ENCODE measurements around the gene DCST2. TPM values are rescaled to one million over a fixed set of nuclear protein-coding genes. Genes with fewer than 3 reads are reported as not detected.

The DCST2 gene
- total RNA-seq, 5 donors from 2014 or later (not counting 1 experiment from before 2014, with no cell fraction given): 1.1 to 2.6 (median 1.6) TPM

GRCh38 chr1:155048449-155049334 is 15.1 kb upstream of the DCST2 start:
- Histone ChIP-seq H3K4me3 (ENCODE audit: control insufficient read depth in 1 of 2, extremely low read depth in 1 of 2, low read length in 1 of 2) (no peak overlapping the region), H3K4me1 (ENCODE audit: control insufficient read depth in 1 of 2, extremely low read depth in 1 of 2, insufficient read depth in 2 of 2, low read length in 2 of 2) (peaks cover 4 to 32% of the 10 kb centered on the region in 2 experiments), H3K27me3 (replicated peaks in 1 of 2; ENCODE audit: control insufficient read depth in 2 of 2, extremely low read depth in 1 of 2, insufficient read depth in 2 of 2, low read length in 1 of 2) (peaks cover 0 to 16% of the 10 kb centered on the region in 2 experiments), H3K9me3 (no peaks in the 10 kb centered on the region), H3K27ac (ENCODE audit: low read length) (no peak overlapping the region), H3K36me3 (ENCODE audit: control insufficient read depth in 2 of 2, extremely low read depth in 1 of 2, insufficient read depth in 1 of 2, low read length in 1 of 2) (no peaks in the 10 kb centered on the region)
- H3K36me3 Mint-ChIP-seq: no peaks in the 10 kb centered on the region
- H3K27ac Mint-ChIP-seq: no peak overlapping the region
- ChIA-PET POLR2A (interaction anchor here in 1 of 2 donors (0.6 kb wide), 1 partner anchor 50 kb away, joined by 10 read pairs; no protein-coding TSS in a partner anchor), CTCF (interaction anchor here in 1 of 2 donors (0.7 to 1.8 kb wide), 2 partner anchors 11 to 22 kb away, joined by 6 read pairs; no protein-coding TSS in a partner anchor)
- peak overlapping the region in 1 of 3 donors; percentile 11 for H3K4me3 Mint-ChIP-seq
- WGBS (ENCODE audit: insufficient coverage): 100% methylated on average over 3 of the region's 8 CpGs
- peaks cover 0 to 1% of the 10 kb centered on the region in 2 donors for H3K27me3 Mint-ChIP-seq
- H3K9me3 Mint-ChIP-seq: no peaks in the 10 kb centered on the region
- ATAC-seq (replicated peaks in 1 of 4) (no peak), DNase-seq (no peak)
- H3K4me1 Mint-ChIP-seq: peaks cover 20 to 37% (median 32%) of the 10 kb centered on the region in 3 donors

DNA sequence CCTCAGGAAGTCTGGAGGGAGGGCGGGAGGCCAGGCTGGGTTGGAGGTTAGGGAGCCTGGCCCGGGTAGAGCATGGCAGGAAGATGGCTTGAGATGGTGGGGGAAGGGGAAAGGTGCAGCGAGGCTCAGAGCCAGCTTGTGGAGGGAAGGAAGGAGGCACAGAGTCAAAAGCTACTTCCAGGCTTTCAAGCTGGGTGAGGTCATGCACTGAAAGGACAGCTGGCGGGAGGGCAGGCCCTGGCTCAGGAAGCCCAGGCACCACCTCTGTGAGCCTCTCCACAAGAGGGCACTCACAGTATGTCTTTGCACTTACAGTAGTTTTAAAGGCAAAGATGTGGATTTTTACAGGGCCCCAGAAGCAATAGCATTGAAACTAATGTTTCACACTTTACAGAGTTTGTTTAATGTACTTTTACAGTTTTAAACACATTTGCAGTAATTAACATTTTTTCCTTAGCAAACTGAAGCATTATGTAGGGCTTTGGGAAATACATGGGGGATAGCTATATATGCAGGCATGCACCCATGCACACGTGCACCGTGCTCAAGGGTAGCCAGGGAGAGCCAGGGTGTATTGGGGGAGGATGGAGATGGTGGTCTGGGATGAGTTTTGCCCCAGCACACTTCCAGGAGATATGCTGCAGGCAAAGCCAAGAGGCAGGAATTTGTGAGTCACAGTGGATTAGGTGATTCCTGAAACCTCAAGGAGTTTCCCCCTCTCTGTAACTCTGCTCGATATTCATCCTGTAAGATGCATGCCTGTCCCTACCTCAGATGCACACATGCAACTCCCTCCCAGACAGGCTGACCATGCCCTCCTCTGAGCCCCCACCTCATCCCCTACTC is 11.5 kb upstream of the DCST2 start:
- ATAC-seq (replicated peaks in 1 of 4): peak; percentile 87 to 95 (median 90)
- H3K9me3 ChIP-seq: no peaks in the 10 kb centered on the region
- H3K36me3 ChIP-seq (ENCODE audit: control insufficient read depth in 2 of 2, extremely low read depth in 1 of 2, insufficient read depth in 1 of 2, low read length in 1 of 2): no peaks in the 10 kb centered on the region
- peaks cover 0 to 20% of the 10 kb centered on the region in 2 experiments for H3K27me3 ChIP-seq (replicated peaks in 1 of 2; ENCODE audit: control insufficient read depth in 2 of 2, extremely low read depth in 1 of 2, insufficient read depth in 2 of 2, low read length in 1 of 2)
- no peak overlapping the region for H3K4me3 Mint-ChIP-seq
- ChIA-PET POLR2A (interaction anchor here in 1 of 2 donors (0.6 kb wide), 1 partner anchor 73 kb away, joined by 3 read pairs; no protein-coding TSS in a partner anchor), CTCF (interaction anchor here (0.6 to 2.3 kb wide), 10 partner anchors 8 to 175 kb away, joined by 3 to 9 read pairs (median 6); no protein-coding TSS in a partner anchor)
- H3K9me3 Mint-ChIP-seq: no peaks in the 10 kb centered on the region
- H3K27ac Mint-ChIP-seq: no peak overlapping the region
- no peak overlapping the region for H3K4me3 ChIP-seq (ENCODE audit: control insufficient read depth in 1 of 2, extremely low read depth in 1 of 2, low read length in 1 of 2)
- H3K27ac ChIP-seq (ENCODE audit: low read length): no peak overlapping the region
- H3K4me1 ChIP-seq (ENCODE audit: control insufficient read depth in 1 of 2, extremely low read depth in 1 of 2, insufficient read depth in 2 of 2, low read length in 2 of 2): peaks cover 0 to 3% of the 10 kb centered on the region in 2 experiments
- peaks cover 6 to 16% (median 12%) of the 10 kb centered on the region in 3 donors for H3K4me1 Mint-ChIP-seq
- peaks cover 0 to 1% of the 10 kb centered on the region in 2 donors for H3K27me3 Mint-ChIP-seq
- DNase-seq: peak in 29 of 35 experiments; percentile 27 to 78 (median 45)
- WGBS (ENCODE audit: insufficient coverage): 64% methylated on average over 5 of the region's 7 CpGs
- H3K36me3 Mint-ChIP-seq: no peaks in the 10 kb centered on the region

- no peak for DNase-seq
- ATAC-seq (replicated peaks in 1 of 4): no peak
- H3K36me3 ChIP-seq (ENCODE audit: control insufficient read depth in 2 of 2, extremely low read depth in 1 of 2, insufficient read depth in 1 of 2, low read length in 1 of 2): no peaks in the 10 kb centered on the region
- peak overlapping the region in 1 of 3 donors; percentile 24 for H3K4me3 Mint-ChIP-seq
- H3K4me1 Mint-ChIP-seq: peaks cover 6 to 12% (median 10%) of the 10 kb centered on the region in 3 donors
- no peaks in the 10 kb centered on the region for H3K9me3 Mint-ChIP-seq
- H3K27ac Mint-ChIP-seq: peak overlapping the region in 1 of 2 donors; percentile 32
- H3K4me3 ChIP-seq (ENCODE audit: control insufficient read depth in 1 of 2, extremely low read depth in 1 of 2, low read length in 1 of 2): no peak overlapping the region
- H3K27ac ChIP-seq (ENCODE audit: low read length): no peak overlapping the region
- peaks cover 0 to 20% of the 10 kb centered on the region in 2 experiments for H3K27me3 ChIP-seq (replicated peaks in 1 of 2; ENCODE audit: control insufficient read depth in 2 of 2, extremely low read depth in 1 of 2, insufficient read depth in 2 of 2, low read length in 1 of 2)
- POLR2A ChIA-PET: interaction anchor here in 1 of 2 donors (0.6 kb wide), 1 partner anchor 72 kb away, joined by 3 read pairs; no protein-coding TSS in a partner anchor
- H3K27me3 Mint-ChIP-seq: peaks cover 0 to 1% of the 10 kb centered on the region in 2 donors
- H3K36me3 Mint-ChIP-seq: no peaks in the 10 kb centered on the region
- WGBS (ENCODE audit: insufficient coverage): 71% methylated on average over 5 of the region's 6 CpGs
- no peaks in the 10 kb centered on the region for H3K9me3 ChIP-seq
- CTCF ChIA-PET: interaction anchor here (0.6 to 2.3 kb wide), 10 partner anchors 8 to 174 kb away, joined by 3 to 9 read pairs (median 6); no protein-coding TSS in a partner anchor
- H3K4me1 ChIP-seq (ENCODE audit: control insufficient read depth in 1 of 2, extremely low read depth in 1 of 2, insufficient read depth in 2 of 2, low read length in 2 of 2): no peaks in the 10 kb centered on the region
These were observed 10.8 kb upstream of the DCST2 start for GRCh38 chr1:155044365-155044764.

DNA sequence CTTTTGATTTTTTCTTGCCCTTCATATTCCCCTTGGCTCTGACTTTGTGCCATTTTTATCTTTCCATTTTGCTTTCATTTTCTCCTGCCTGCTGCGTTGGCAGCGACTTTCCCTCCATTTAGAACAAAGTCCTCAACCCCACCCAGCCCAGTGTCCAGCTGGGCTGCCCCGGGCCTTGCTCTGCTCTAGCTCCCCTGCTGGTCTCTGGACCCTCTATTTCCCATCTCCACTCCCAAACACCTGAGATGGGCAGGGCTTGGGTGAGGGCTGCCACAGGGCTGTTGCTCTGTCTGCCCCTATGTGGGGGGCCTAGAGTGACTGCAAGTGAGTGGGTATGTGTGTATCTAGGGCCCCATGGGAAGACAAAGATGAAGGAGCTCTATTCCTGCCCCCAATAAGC is 10.2 kb upstream of the DCST2 start:
- Histone ChIP-seq H3K36me3 (ENCODE audit: control insufficient read depth in 2 of 2, extremely low read depth in 1 of 2, insufficient read depth in 1 of 2, low read length in 1 of 2) (no peaks in the 10 kb centered on the region), H3K4me1 (ENCODE audit: control insufficient read depth in 1 of 2, extremely low read depth in 1 of 2, insufficient read depth in 2 of 2, low read length in 2 of 2) (no peaks in the 10 kb centered on the region), H3K27me3 (replicated peaks in 1 of 2; ENCODE audit: control insufficient read depth in 2 of 2, extremely low read depth in 1 of 2, insufficient read depth in 2 of 2, low read length in 1 of 2) (peaks cover 0 to 20% of the 10 kb centered on the region in 2 experiments), H3K27ac (ENCODE audit: low read length) (no peak overlapping the region), H3K9me3 (no peaks in the 10 kb centered on the region), H3K4me3 (ENCODE audit: control insufficient read depth in 1 of 2, extremely low read depth in 1 of 2, low read length in 1 of 2) (no peak overlapping the region)
- Mint-ChIP-seq H3K4me1 (peaks cover 6 to 12% (median 10%) of the 10 kb centered on the region in 3 donors), H3K4me3 (no peak overlapping the region), H3K27ac (no peak overlapping the region), H3K9me3 (no peaks in the 10 kb centered on the region), H3K27me3 (peaks cover 0 to 3% of the 10 kb centered on the region in 2 donors), H3K36me3 (no peaks in the 10 kb centered on the region)
- whole genome bisulfite sequencing (ENCODE audit: insufficient coverage): no CpG with 5 or more reads among the region's 3 CpGs
- ATAC-seq (replicated peaks in 1 of 4) (no peak), DNase-seq (no peak)
- POLR2A ChIA-PET: no interaction called here
- CTCF ChIA-PET: interaction anchor here (0.7 to 2.3 kb wide), 6 partner anchors 9 to 121 kb away, joined by 3 to 9 read pairs (median 5); no protein-coding TSS in a partner anchor

DNA sequence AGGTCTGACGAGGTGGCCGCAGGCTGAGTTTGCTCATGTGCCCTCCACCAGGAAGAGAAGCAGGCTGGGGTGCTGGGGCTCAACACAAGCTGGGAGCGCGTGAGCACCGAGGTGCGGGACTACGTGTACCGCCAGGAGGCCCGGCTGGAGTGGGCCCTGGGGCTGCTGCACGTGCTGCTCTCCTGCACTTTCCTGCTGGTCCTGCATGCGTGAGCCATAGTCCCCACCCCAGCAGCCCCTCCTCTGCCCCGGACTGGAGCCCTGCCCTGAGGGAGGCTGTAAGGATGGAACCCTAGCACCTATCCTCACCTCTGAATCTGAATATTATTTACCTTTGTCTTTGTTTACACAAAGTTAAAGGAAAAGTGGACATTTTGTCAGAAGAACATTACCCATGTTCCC is 9.7 kb upstream of the DCST2 start:
- Histone ChIP-seq H3K4me1 (ENCODE audit: control insufficient read depth in 1 of 2, extremely low read depth in 1 of 2, insufficient read depth in 2 of 2, low read length in 2 of 2) (no peaks in the 10 kb centered on the region), H3K4me3 (ENCODE audit: control insufficient read depth in 1 of 2, extremely low read depth in 1 of 2, low read length in 1 of 2) (no peak overlapping the region), H3K27ac (ENCODE audit: low read length) (no peak overlapping the region), H3K9me3 (no peaks in the 10 kb centered on the region), H3K27me3 (replicated peaks in 1 of 2; ENCODE audit: control insufficient read depth in 2 of 2, extremely low read depth in 1 of 2, insufficient read depth in 2 of 2, low read length in 1 of 2) (peaks cover 0 to 23% of the 10 kb centered on the region in 2 experiments), H3K36me3 (ENCODE audit: control insufficient read depth in 2 of 2, extremely low read depth in 1 of 2, insufficient read depth in 1 of 2, low read length in 1 of 2) (no peaks in the 10 kb centered on the region)
- peaks cover 6 to 12% (median 10%) of the 10 kb centered on the region in 3 donors for H3K4me1 Mint-ChIP-seq
- DNase-seq (no peak), ATAC-seq (replicated peaks in 1 of 4) (no peak)
- no peaks in the 10 kb centered on the region for H3K36me3 Mint-ChIP-seq
- H3K27me3 Mint-ChIP-seq: peaks cover 0 to 3% of the 10 kb centered on the region in 2 donors
- WGBS (ENCODE audit: insufficient coverage): 88% methylated on average over 8 of the region's 12 CpGs
- no peaks in the 10 kb centered on the region for H3K9me3 Mint-ChIP-seq
- no peak overlapping the region for H3K27ac Mint-ChIP-seq
- ChIA-PET CTCF (interaction anchor here (0.6 to 2.3 kb wide), 7 partner anchors 9 to 215 kb away, joined by 3 to 9 read pairs (median 5); no protein-coding TSS in a partner anchor), POLR2A (no interaction called here)
- H3K4me3 Mint-ChIP-seq: no peak overlapping the region

All from T-cell (primary cell).